GM18520 (cell line): ENCODE results near the gene H2BK1.

Experiments used
- ATAC-seq: cut with Tn5 transposase; IDR thresholded peaks from one replicate; pipeline ENCODE4 v1.9.1; 2021; ENCODE audit not compliant: unreplicated experiment

Gene H2BK1

DNA sequence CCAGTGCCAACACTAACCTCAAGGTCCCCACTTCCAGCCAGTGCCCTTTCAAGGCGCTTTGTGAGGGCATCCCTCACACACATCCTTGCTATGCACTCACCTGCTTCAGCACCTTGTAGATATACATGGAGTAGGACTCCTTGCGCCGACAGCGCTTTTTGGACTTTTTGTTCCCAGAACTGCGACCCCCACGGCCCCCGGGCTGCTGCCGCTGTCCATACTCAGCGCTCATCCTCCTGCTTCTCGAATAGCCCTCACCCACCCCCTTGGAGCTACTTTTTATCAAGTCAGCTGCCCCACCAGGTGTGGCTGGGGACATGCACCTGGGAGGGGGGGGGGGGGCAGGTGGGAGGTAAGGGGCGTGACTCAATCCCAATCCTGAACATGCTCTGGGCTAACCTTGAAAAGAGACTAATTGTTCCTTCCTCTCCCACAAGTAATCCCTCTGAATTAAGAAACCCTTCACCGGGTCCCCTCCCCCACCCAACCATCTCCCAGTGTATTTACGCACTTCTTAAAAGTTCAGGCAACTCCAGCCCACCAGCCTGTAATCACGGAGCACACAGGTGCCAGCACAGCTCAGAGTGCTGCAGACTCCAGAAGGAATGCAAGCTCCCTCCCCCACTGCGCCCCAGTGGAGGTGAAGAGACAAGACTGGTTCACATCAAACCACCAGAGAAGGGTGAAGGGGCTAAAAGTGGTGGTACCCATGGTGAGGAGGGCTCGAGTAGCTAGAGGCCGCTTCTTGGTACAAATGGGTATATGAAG lies at the start of gene H2BK1:
H2BK1 (minus strand) TSS at position 402 of the 768 bp plus-strand sequence; CDS start at position 232, 170 bp downstream.
- ATAC-seq: no peak

DNA sequence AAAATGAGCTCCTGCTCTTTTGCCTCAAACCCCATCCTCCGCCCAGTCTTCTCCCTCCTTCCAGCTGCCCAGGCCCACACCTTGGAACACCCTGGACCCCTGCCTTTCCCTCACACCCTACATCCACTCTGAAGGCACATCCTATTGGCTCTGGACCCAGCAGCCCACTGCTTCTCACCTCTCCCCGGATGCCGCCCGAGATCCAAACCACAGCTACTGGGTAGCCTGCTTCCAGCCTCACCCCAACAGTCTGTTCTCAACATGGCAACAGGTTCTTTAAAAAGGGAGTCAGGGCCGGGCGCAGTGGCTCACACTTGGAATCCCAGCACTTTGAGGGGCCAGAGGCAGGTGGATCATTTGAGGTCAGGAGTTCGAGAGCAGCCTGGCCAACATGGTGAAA lies 47.7 kb upstream of the H2BK1 start:
- ATAC-seq: no peak

DNA sequence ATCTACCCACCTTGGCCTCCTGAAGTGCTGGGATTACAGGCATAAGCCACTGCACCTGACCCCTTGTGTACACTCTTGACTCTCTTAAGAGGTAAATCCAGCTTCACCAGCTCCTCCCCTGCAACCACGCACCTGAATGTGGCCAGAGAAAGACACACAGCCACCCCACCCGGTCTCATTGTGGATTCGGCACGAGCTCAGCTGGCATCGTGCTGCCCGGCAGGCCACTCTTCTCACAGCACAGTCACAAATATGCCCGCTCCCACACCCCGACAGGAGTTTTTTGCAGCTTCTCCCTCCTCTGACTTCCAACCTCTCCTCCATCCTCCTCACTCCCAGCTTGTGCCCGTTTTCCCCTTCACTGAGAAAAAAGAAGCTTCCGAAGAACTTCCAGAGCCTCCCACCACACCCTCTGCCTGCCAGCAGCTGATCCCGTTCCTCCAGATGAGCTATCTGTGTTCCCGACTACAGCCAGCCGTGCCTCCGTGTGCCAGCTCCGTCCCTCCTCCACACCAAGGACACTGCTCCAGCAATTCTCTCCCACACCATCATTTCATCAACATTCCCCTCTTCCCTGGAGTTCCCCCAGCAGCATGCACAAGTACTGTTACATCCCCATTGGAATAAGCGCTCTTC lies 46.2 kb upstream of the H2BK1 start:
- no peak for ATAC-seq

DNA sequence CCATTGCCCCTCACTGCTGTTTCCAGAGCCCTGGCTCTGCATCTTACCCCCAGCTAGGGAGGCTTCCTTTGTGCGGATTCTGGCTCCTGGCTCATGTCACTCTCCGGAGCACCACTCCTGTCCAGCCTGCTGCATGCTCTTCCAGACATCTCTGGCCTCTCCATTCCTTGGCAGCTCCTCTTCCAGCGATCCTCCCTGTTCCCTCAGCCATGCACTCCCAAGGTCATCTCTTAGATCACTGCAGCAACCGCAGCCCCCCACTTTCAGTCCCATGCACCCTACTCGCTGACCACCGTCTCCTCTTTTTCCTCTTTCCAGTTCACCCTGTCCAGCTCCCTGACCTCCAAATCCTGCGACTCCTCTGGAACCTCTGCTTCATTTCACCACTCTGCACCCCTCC lies 45.1 kb upstream of the H2BK1 start:
- no peak for ATAC-seq

DNA sequence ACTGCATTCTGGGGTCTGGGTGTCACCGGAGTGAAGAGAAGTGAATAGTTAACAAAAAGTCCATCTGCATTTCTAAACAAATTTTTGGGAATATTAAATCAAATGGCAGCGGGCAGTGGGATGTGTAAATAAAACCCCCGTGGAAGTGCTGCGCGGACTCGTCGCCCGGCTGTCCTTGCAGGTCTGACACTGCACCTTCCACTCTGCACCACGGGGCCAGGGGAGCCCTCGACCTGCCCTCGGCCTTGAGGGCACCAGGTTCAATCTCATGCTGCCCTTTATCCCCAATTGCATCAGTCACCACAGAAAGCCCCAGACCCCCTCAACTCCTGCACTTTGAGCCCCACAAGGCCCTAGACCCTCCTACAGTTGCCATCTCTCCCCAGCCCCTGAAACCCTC lies 44.6 kb upstream of the H2BK1 start:
- no peak for ATAC-seq

DNA sequence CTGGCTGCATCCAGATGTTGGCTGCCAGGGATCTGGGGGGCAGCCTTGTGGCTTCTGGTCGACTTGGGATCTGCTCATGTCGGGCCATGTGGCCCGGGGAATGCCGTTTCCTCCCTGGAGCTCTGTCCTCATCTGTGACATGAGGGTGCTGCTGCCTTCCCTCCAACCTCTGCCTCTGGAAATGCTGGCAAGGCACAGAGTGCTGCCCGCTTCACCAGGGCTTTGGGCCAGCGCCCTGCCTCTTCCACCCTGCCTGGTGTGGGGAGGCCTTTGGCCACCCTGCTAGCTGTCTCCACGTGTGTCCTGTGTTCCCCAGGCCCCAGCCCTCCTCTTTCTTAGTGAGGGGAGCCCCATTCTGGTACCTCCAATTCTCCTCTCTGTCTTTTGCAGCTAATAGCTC lies 44.0 kb upstream of the H2BK1 start:
- no peak for ATAC-seq

DNA sequence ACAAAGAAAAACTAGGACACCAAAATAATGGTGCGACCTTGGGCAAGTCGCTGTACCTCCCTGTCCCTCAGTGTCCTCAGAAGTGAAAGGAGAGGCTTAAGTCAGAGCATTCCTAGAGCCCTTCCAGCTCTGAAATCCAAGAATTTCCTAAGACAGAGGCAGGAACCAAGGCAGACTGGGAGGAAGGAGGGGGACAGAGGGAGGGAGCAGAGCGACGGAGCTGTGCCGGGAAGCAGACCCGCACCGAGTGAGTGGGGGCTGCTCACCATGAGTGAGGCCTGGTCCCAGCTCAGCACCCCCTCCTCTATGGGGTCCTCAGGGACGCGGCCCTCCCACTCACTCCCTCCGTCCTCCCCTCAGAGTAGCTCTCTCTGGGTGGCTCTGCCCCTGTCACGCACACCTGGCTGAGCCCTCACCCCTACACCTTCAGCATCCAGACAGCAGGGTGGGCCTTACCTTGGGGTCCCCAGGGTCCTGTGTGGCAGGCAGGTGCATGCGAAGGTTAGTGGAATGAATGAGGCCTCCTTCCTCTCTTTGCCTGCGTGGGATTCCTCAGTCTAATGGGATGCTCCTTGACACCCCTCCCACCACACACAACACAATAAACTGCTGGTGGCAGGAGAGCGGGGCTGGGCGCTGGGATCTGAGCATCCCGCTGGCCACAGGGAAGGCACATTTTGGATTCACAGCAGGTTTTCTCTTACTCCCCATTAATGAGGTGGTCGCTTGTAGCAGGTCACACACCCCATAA lies 42.8 kb upstream of the H2BK1 start:
- no peak for ATAC-seq

DNA sequence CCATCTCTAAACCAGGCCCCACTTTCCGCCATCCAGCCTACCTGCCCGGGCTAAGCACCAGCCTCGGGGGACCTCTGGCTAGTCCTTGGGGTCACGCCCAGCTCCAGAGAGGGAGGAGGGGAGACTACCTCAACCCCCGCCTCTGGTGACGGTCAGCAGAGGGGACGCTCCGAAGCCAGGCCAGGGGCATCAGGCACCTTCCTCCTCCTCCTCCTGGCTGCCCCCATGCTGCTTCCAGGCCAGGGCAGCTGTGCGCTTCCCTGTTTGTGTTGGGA lies 42.2 kb upstream of the H2BK1 start:
- ATAC-seq: no peak

DNA sequence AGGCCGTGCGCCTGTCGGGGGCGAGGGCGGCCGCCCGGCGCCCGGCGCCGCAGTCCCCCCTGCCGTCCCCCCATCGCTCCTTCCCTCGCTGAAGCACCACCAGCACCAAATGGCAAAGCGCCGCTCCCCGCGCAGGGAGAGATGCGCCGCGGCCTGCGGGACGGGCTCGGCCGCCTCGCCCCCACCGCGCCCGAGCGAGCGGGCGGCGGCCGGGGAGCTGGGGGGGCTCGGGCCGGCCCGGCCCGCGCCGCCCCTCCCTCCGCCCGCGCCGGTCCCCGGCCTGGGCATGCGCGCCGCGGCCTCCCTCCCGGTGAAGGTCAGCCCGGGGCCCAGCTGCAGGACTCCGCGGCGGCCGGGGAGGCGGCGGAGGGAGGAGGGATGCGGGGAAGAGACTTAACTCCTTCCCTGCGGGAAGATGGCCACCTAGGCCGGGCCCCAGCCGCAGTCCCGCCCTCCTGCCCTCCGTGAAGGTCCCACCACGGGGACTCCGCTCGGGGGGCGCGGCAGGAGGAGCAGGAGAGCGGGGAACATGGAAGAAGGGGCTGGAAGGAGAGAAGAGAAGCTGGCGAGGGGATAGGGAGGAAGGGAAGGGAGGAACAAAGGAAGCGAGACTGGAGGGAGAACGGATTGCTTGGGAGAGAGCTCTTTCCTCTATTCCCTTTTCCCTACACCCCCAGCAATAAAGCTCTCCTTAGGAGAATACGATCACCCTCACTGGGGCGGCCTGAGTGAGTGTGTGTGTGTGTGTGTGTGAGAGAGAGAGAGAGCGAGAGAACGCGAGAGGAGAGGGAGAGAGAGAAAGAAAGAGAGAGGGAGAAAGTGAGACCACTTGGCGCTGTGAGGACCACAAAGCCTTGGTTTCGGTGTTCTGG lies 41.6 kb upstream of the H2BK1 start:
- ATAC-seq: no peak

DNA sequence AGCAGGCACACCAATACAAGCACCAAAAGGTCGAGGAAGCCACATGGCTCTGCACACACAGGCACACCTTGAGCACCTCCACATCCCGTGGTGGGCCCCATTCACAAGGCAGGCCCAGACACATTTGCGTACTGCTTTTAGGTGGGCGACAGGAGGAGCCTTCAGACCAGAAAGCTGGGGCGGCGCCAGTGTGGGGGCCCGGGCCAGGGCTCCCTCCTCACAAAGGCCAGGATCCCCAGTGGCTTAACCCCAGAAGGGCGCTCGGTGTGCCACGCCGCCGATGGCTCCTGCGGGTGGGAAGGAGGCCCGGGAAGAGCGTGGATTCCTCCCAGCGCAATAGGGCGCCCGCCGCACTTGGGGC lies 41.0 kb upstream of the H2BK1 start:
- ATAC-seq: no peak

DNA sequence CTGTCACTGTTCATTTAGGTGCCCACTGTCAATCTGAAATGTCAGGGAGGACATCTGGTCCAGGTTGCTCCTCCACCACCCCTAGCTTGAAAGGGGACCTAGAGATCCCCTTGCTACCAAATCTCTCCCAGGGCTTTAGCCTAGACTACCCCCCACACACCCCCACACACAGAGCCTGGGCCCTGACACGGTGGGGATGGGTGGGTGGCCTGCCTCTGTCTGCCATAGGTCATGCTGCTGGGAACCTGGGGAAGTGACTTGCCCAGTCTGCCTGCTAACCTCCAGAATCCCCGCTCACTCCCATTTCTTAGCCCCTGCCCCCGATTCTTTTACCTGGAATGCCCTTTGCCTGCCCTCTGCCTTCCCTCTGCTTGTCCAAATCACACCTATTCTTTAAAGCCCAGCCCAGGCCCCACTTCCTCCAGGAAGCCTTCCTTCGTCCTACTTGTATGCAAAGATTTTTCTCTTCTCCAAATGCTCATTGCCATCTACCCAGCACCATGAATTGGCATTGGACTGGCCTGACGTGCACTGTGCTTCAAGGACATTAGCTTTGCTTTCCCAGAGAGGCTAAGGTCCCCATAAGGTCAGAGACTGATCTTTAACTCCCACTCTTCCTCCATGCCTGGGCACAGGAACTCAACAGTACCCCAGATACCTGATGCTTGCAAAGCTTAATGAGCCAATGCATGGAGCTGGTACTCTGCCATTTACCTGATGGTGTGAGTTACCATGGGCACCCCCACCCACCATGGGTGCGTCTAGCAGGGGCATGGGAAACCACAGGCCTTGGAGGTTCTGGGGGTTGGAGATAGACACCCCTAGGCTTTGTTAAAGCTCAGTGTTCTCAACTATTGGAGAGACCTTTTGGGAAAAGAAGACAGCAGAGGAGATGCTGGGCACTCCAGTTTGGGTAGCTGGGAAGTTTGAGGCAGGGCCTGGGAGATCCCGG lies 40.2 kb upstream of the H2BK1 start:
- no peak for ATAC-seq

DNA sequence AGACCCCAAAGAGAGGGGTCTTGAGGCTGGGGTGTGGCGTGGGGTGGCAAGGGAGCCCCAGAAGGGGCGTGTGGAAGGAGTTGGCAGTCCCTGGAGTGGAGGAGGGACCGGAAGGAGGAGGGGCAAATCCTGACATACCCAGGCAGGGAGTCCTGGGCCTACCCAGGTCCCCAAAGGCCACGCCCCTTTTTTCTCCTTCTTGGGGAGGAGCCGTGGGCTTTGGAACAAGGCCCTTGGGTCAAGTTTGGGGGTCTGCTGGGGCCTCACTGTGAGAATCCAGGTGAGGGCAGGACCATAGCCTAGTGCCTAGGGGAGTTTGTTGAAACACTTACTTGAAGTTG lies 39.4 kb upstream of the H2BK1 start:
- no peak for ATAC-seq

DNA sequence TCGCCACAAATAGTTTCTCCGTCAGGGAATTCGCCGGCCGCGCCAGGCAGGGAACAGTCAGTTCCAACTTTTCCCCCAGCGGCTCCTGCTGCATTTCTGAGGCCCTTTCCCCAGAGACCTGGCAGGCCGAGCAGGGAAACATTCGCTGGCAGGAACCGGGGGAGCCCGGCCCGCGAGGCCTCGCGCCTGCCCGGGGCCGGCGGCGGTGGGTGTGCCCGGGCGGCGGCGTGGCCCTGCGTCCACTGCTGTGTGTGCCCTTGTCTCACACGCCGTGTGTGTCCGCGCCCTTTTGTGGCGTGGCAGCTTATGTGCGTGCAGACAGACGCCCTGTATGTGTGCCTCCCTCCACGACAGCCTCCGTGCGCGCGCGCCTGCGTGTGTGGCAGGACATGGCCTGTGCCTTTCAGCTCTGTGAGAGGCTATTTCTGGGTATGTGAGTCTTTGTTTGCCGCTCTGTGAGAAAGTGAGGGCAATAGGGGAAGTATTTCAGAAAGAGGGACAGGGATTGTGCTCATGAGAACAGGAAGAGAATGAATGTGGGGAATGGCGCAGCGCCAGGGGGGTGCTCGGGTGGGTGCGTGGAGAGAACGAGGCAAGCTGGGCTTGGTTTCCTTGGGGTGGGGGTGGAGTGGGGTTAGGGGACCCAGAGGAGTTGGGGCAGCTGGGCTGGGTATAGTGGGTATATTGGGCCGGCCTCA lies 38.9 kb upstream of the H2BK1 start:
- ATAC-seq: no peak

DNA sequence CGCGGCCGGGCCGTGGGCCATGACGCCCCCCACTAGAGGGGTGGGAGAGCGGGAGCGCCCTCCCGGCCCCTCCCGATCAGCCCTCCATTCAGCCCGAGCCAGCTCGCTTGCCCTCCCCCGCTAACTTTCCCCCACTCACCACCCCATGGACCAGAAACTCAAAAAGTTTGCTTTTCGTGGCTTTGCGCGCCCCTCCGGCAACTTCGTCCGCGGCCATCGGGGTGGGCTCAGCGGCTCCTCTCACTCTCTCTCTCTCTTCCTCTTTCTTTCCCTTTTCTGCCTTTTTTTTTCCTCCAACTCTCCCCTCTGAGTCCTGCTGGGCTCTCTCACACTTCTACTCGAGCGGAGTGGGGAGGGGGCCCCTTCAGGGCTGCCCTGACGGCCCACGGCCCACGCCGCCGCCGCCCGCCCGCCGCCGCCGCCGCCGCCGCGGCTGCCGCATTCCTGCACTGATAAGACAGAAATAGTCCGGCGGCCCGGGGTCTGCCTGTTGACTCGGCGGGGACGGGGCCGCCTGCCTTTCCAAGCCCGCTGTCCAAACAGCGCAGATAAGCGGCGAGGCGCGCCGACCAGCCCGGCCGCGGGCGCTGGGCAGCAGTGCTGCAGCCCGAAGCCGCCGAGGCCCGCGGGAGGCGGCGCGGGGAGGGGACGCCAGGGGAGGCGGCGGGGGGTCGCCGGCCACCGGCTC lies 38.2 kb upstream of the H2BK1 start, which contains the start of gene SMARCD3:
SMARCD3 (minus strand) TSS at position 349 of the 688 bp plus-strand sequence; CDS start at position 217, 132 bp downstream.
- ATAC-seq: no peak

DNA sequence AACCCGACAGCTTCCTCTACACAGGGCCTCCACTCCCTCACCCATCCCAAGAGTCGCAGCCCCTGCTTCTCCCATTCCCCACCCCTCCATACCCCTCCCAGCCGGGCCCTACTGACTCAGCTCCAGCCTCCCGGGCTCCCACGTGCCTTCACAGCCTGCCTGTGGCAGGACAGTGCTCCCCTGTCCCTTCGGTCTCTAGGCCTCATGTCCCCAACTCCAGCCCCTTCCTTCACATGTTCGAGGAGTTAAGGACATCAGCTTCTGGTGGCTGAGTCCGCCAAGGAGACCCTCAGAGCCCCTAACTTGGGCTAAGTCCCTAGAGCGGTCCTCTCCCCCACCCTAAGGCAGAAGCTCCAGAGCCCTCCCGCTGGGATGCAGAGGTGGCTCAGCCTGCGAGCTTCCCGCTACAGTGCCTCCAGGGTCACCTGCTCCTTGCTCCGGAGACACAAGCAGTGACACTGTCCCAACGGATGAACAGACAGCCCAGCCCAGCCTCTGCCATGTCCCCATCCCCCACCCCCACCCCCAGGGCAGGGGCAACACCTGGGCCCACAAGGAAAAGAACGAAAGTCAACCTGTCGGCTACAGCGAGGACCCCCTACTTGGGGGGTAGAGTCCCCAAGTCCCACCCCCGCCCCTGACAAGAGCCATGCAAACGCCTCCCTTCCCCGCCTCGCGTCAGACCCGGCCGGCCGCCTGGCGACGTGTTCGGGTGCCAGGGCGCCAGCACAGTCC lies 37.5 kb upstream of the H2BK1 start:
- no peak for ATAC-seq

DNA sequence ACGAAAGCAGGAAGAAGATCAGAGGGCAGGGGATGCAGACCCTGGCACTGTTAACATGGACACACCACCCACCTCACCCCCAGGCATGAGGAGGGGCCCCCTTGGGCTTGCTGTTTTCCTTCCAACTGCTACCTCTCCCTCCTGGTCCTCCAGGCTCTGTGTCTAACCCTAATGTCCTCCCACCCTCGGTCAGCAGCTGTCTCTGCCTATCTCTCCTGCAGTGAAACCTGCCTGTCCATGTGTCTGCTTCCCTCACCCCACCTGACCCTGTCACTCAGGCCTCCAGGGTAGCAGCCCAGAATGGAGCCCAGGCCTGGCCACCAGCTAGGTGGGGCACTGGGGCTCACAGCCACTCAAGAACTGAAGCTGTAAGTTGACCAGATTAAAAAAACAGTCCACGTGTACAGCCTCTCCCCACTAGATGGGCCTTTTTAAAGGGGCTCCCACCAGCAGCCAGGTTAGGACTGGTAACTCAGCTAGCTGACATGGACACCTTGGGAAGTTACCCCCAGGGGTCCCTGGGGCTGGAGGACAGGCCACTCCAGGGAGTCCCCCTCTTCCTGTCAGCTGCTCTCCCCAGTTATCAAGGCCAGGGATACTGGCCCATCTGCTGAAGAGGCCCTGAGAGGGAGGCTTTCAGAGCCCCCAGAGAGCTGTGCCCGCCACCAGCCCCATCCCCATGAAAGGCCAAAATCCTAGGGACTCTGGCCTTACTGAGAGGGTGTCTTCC lies 36.7 kb upstream of the H2BK1 start:
- ATAC-seq: no peak

DNA sequence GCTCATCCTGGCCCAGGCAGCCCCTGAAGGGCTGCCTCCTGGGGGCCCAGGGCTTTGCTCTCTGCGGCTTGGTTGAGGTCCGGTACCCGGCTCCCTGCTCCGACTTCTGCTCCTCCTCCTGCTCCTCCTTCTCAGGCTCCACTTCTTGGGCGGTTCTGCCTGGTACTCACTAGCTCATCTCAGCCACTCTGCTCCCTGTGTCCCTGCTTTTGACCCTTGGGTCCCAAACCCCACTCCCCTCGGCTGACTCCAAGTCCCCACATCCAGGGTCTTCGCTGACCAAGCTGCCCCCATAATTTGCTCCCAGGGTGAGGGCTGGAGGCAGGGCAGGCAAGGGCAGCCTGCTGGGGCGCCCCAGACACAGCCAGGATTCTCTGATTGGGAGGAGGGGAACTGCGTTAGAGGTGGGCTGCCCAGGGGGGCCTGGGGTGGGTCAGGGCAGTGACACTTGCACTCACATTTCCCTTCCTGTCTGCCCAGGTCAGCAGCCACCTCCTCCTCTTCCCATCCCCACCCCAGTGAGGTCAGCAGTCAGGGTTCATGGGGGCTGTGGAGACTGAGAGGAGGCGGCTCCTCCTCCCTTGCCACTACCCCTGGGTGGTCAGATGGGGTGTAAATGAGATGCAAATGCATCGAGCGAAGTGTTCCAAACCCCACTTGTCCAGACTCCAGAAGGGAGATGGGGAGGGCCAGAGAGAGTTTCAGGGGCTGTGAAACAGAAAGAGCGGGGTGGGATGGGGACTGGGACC lies 36.0 kb upstream of the H2BK1 start:
- no peak for ATAC-seq
